H1 (cell line): ENCODE results near the gene RNF214. TPM values are rescaled to one million over a fixed set of nuclear protein-coding genes. Genes with fewer than 3 reads are reported as not detected.

Experiments
- CTCF ChIA-PET: fragments of 300-600 bp; sonication (Branson Sonifier 250); formaldehyde crosslinking; loops from one replicate; lab custom pipeline; 2021; ENCODE audit not compliant: partially characterized antibody; lab: Charles Lee
- POLR2A ChIA-PET: fragments of 300-600 bp; sonication (Branson Sonifier 250); formaldehyde crosslinking; loops from one replicate; lab custom pipeline; 2021; ENCODE audit warnings: inconsistent platforms; ENCODE audit not compliant: partially characterized antibody; lab: Charles Lee
- DNase-seq, 2 experiments: peaks; one replicate each; pipeline versions ENCODE4 v3.0.0 to v3.0.0-alpha.2; 2010 to 2022; ENCODE audit warnings: low spot score in 2 of 2, low read depth in 1 of 2, mixed read lengths in 1 of 2
- FAIRE-seq: peaks from 2 replicates; lab custom pipeline; 2011; peaks lifted over from hg19 to GRCh38; lab: Jason Lieb, UNC
- H2AFZ ChIP-seq: 2 replicates; pipeline ENCODE4 v1.8.1; 2012; ENCODE audit warnings: low read length, inconsistent platforms
- H2AK5ac ChIP-seq: 2 replicates; pipeline ENCODE4 v1.6.1; 2013; ENCODE audit warnings: low read depth, low read length
- H2BK120ac ChIP-seq: replicated peaks from 2 replicates; pipeline ENCODE3; 2013; ENCODE audit warnings: low read depth, low read length, inconsistent platforms
- H2BK12ac ChIP-seq: 2 replicates; pipeline ENCODE4 v1.6.1; 2013; ENCODE audit warnings: low read depth, low read length
- H2BK15ac ChIP-seq: 2 replicates; pipeline ENCODE4 v1.6.1; 2013; ENCODE audit warnings: low read length
- H2BK20ac ChIP-seq: 2 replicates; pipeline ENCODE4 v1.6.1; 2013; ENCODE audit warnings: low read length
- H2BK5ac ChIP-seq: 2 replicates; pipeline ENCODE4 v1.6.1; 2013; ENCODE audit warnings: low read depth, low read length
- H3K14ac ChIP-seq: 2 replicates; pipeline ENCODE4 v1.6.1; 2013; ENCODE audit warnings: inconsistent platforms; ENCODE audit not compliant: insufficient read length
- H3K18ac ChIP-seq: 2 replicates; pipeline ENCODE4 v1.6.1; 2013; ENCODE audit warnings: low read length; ENCODE audit errors: extremely low read depth
- H3K23ac ChIP-seq: 2 replicates; pipeline ENCODE4 v1.6.1; 2013; ENCODE audit warnings: inconsistent platforms; ENCODE audit not compliant: insufficient read length
- H3K23me2 ChIP-seq: 2 replicates; pipeline ENCODE4 v1.6.1; 2013; ENCODE audit warnings: low read depth, low read length
- H3K27ac ChIP-seq: 2 replicates; pipeline ENCODE4 v1.6.1; 2011; ENCODE audit warnings: low read depth, low read length, inconsistent platforms
- H3K27me3 ChIP-seq, 4 experiments: replicated peaks in 1 of 4; 1 replicate in 1 of 4; 2 replicates in 3 of 4; pipeline versions ENCODE4 v1.6.1 to v1.8.1; 2011 to 2013; ENCODE audit warnings: low read length in 3 of 4, mild to moderate bottlenecking in 3 of 4, inconsistent platforms in 2 of 4, mixed read lengths in 2 of 4, moderate library complexity in 1 of 4; ENCODE audit not compliant: control insufficient read depth in 3 of 4, insufficient read depth in 3 of 4; ENCODE audit errors: extremely low read depth in 1 of 4
- H3K36me3 ChIP-seq, 4 experiments: 2 replicates each; pipeline versions ENCODE4 v1.6.1 to v1.8.1; 2011 to 2013; ENCODE audit warnings: mild to moderate bottlenecking in 4 of 4, low read length in 3 of 4, moderate library complexity in 2 of 4, control low read depth in 1 of 4, inconsistent platforms in 1 of 4; ENCODE audit not compliant: insufficient read depth in 4 of 4, control insufficient read depth in 2 of 4
- H3K4ac ChIP-seq: replicated peaks from 2 replicates; pipeline ENCODE3; 2013; ENCODE audit warnings: low read length, low read depth, mixed read lengths, inconsistent platforms; ENCODE audit not compliant: insufficient read length
- H3K4me1 ChIP-seq, 4 experiments: replicated peaks in 1 of 4; 1 replicate in 1 of 4; 2 replicates in 3 of 4; pipeline versions ENCODE4 v1.6.1 to v1.8.1; 2011 to 2013; ENCODE audit warnings: low read length in 3 of 4, inconsistent platforms in 2 of 4, mixed read lengths in 1 of 4; ENCODE audit not compliant: insufficient read depth in 4 of 4, control insufficient read depth in 3 of 4
- H3K4me2 ChIP-seq, 2 experiments: 2 replicates each; pipeline versions ENCODE4 v1.6.1 to v1.8.1; 2011 to 2013; ENCODE audit warnings: low read depth in 2 of 2, low read length in 2 of 2, control low read depth in 1 of 2, inconsistent platforms in 1 of 2, mild to moderate bottlenecking in 1 of 2; ENCODE audit not compliant: insufficient read depth in 1 of 2
- H3K4me3 ChIP-seq, 4 experiments: fragments of 200-600, 300-600 bp in 1 of 4; sonication (generic), shearing (Covaris generic), sonication (Bioruptor Twin) in 1 of 4; 2 replicates each; pipeline versions ENCODE4 v1.5.1 to v1.8.1; 2011 to 2016; ENCODE audit warnings: low read length in 4 of 4, low read depth in 3 of 4, control low read depth in 2 of 4, inconsistent platforms in 2 of 4, mild to moderate bottlenecking in 2 of 4, mixed read lengths in 1 of 4, moderate library complexity in 1 of 4; ENCODE audit not compliant: insufficient read depth in 2 of 4; ENCODE audit errors: extremely low read depth in 1 of 4
- H3K56ac ChIP-seq: replicated peaks from 2 replicates; pipeline ENCODE3; 2013; ENCODE audit warnings: low read depth, mild to moderate bottlenecking, mixed read lengths, low read length, inconsistent platforms; ENCODE audit not compliant: insufficient read length
- H3K79me1 ChIP-seq: 2 replicates; pipeline ENCODE4 v1.6.1; 2013; ENCODE audit warnings: low read depth, low read length, control low read depth
- H3K79me2 ChIP-seq, 2 experiments: 2 replicates each; pipeline versions ENCODE4 v1.6.1 to v1.8.1; 2012 to 2013; ENCODE audit warnings: low read length in 2 of 2, mild to moderate bottlenecking in 2 of 2, inconsistent platforms in 1 of 2; ENCODE audit not compliant: insufficient read depth in 2 of 2, control insufficient read depth in 1 of 2
- H3K9ac ChIP-seq, 4 experiments: replicated peaks in 1 of 4; 1 replicate in 1 of 4; 2 replicates in 3 of 4; pipeline versions ENCODE4 v1.6.1 to v1.8.1; 2011 to 2013; ENCODE audit warnings: low read depth in 3 of 4, low read length in 3 of 4, control low read depth in 2 of 4, mild to moderate bottlenecking in 2 of 4, moderate library complexity in 2 of 4, inconsistent platforms in 1 of 4; ENCODE audit errors: extremely low read depth in 1 of 4
- H3K9me3 ChIP-seq, 2 experiments: 2 replicates each; pipeline versions ENCODE4 v1.6.1 to v1.8.1; 2012 to 2013; ENCODE audit warnings: mild to moderate bottlenecking in 2 of 2, moderate library complexity in 2 of 2, control low read depth in 1 of 2, inconsistent platforms in 1 of 2, low read depth in 1 of 2, low read length in 1 of 2, mixed read lengths in 1 of 2; ENCODE audit not compliant: insufficient read depth in 2 of 2
- H4K20me1 ChIP-seq, 2 experiments: replicated peaks in 1 of 2; 2 replicates each; pipeline versions ENCODE3 to v1.8.1; 2011 to 2013; ENCODE audit warnings: inconsistent platforms in 2 of 2, low read length in 2 of 2, mild to moderate bottlenecking in 1 of 2; ENCODE audit not compliant: insufficient read depth in 2 of 2, control insufficient read depth in 1 of 2
- H4K5ac ChIP-seq: 2 replicates; pipeline ENCODE4 v1.6.1; 2013; ENCODE audit warnings: low read length, low read depth, mixed read lengths, inconsistent platforms; ENCODE audit not compliant: insufficient read length
- H4K8ac ChIP-seq: 2 replicates; pipeline ENCODE4 v1.8.0; 2013; ENCODE audit warnings: mild to moderate bottlenecking, moderate library complexity, low read length, inconsistent platforms; ENCODE audit not compliant: insufficient read depth; ENCODE audit errors: extremely low read depth
- H4K91ac ChIP-seq: replicated peaks from 2 replicates; pipeline ENCODE3; 2013; ENCODE audit warnings: low read length, mixed read lengths, inconsistent platforms; ENCODE audit not compliant: insufficient read length
- CREB1 ChIP-seq: IDR thresholded peaks from 2 replicates; pipeline ENCODE4 v1.6.1; 2012; ENCODE audit warnings: inconsistent platforms
- FOSL1 ChIP-seq: IDR thresholded peaks from 2 replicates; pipeline ENCODE4 v1.6.1; 2011; ENCODE audit warnings: mild to moderate bottlenecking, low read depth, low read length, moderate library complexity; ENCODE audit not compliant: insufficient read depth
- WGBS, 2 experiments: shearing (Covaris generic) in 1 of 2; methylation state at CpG; one replicate each; pipeline versions ENCODE4 v1.1.6 to v1.1.7; 2013 to 2015; ENCODE audit warnings: low lambda C conversion rate in 2 of 2, mixed read lengths in 2 of 2, inconsistent platforms in 1 of 2, low coverage in 1 of 2, missing lambda C conversion rate in 1 of 2; ENCODE audit not compliant: insufficient replicate concordance in 2 of 2, insufficient coverage in 1 of 2, insufficient read length in 1 of 2; ENCODE audit errors: extremely low coverage in 1 of 2, missing lambda C conversion rate in 1 of 2; 5-methylcytosine and 5-hydroxymethylcytosine counted together
- polyA plus RNA-seq, 7 experiments: library from polyadenylated mRNA; depleted of rRNA in 3 of 7; stranded (reverse) in 5 of 7; unstranded in 2 of 7; fragments of >200 nt in 5 of 7; fragments of 200-250 nt in 2 of 7; gene quantifications; 1 replicate in 5 of 7; 2 replicates in 1 of 7; 4 replicates in 1 of 7; pipeline versions ENCODE4 v1.2.1 to v1.2.3, GENCODE V29; 2011 to 2013; ENCODE audit warnings: missing spikeins in 2 of 7, mixed read lengths in 2 of 7
- total RNA-seq: library from RNA; stranded (reverse); fragmentation: NEBNext Ultra II Directional; extraction: Animal tissue kit (Norgen Biotek cat#: 25700); gene quantifications from 2 replicates; pipeline ENCODE4 v1.2.1, GENCODE V29; 2021

The RNF214 gene
- total and polyA plus RNA-seq, 2 of the 8 experiments (the other 6 are each of a cell fraction or from before 2014, with no cell fraction given): 34.9 to 35.6 TPM

DNA sequence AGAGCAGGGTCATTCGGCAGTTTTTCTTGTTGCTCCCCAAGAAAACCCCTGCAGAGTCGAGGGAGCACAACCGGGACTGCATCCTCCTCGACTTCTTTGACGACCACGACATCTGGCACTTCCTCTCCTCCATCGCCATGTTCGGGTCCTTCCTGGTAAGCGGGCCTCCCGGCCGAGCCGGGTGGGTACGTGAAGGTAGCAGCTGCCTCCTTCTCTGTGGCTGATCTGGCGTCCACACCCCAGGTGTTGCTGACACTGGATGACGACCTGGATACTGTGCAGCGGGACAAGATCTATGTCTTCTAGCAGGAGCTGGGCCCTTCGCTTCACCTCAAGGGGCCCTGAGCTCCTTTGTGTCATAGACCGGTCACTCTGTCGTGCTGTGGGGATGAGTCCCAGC lies 36.7 kb upstream of the RNF214 start:
- Histone ChIP-seq H3K4ac (no peak overlapping the region), H2BK20ac (no peak overlapping the region), H3K79me2 (peaks cover 0 to 3% of the 10 kb centered on the region in 2 experiments; a peak in 1 of 4 replicates), H3K4me2 (no peak overlapping the region), H2BK15ac (no peak overlapping the region), H3K4me3 (no peak overlapping the region), H3K9ac (no peak overlapping the region; a peak in 1 of 7 replicates), H4K91ac (no peak overlapping the region), H3K27me3 (no peaks in the 10 kb centered on the region), H4K5ac (no peak overlapping the region), H2AFZ (no peak overlapping the region), H2BK120ac (no peak overlapping the region), H2BK12ac (no peak overlapping the region), H3K14ac (no peak overlapping the region), H4K8ac (no peak overlapping the region), H3K4me1 (peaks cover 7 to 25% (median 23%) of the 10 kb centered on the region in 4 experiments), H2AK5ac (no peak overlapping the region), H3K36me3 (peaks cover 0 to 4% (median 0%) of the 10 kb centered on the region in 4 experiments; a peak in 1 of 8 replicates), H3K23me2 (peaks cover 6% of the 10 kb centered on the region; the same call in 1 of the 2 replicates), H4K20me1 (peaks cover 2% of the 10 kb centered on the region in 2 experiments), H3K27ac (no peak overlapping the region), H3K56ac (no peak overlapping the region), H3K79me1 (no peaks in the 10 kb centered on the region), H2BK5ac (no peak overlapping the region), H3K18ac (no peak overlapping the region), H3K23ac (no peak overlapping the region), H3K9me3 (no peaks in the 10 kb centered on the region)
- no peak for FAIRE-seq
- CTCF ChIA-PET: interaction anchor here (0.7 to 18.7 kb wide), 4 partner anchors 10 to 233 kb away, joined by 3 to 449 read pairs (median 128); partner anchors contain the start of genes PCSK7, RNF214 and SIDT2
- no peak for DNase-seq
- POLR2A ChIA-PET: interaction anchor here (0.9 to 3.0 kb wide), 6 partner anchors 7 to 31 kb away, joined by 3 to 11 read pairs (median 5); no protein-coding TSS in a partner anchor
- WGBS, 2 experiments: 93% methylated on average over 19 of the region's 19 CpGs; no CpG with 5 or more reads in 1 of the 2 experiments
- TF ChIP-seq CREB1 (no peak), FOSL1 (no peak)
